Right atrium auricular region (tissue), 2 donors: ENCODE data around the gene DUSP23. TPM values are rescaled to one million over a fixed set of nuclear protein-coding genes. Genes with fewer than 3 reads are reported as not detected.

ENCODE experiments used
- DNase-seq: peaks from one replicate; pipeline ENCODE4 v3.0.0-alpha.2; 2019; ENCODE audit warnings: low spot score
- H3K27ac ChIP-seq, 2 donors: fragments of 200-600 bp; sonication (generic); 1 replicate in 1 of 2; 2 replicates in 1 of 2; pipeline ENCODE4 v1.5.1; 2016 to 2019
- H3K27me3 ChIP-seq, 2 donors: fragments of 200-600 bp; sonication (generic); one replicate each; pipeline versions ENCODE4 v1.5.1 to v1.6.0; 2017 to 2019
- H3K36me3 ChIP-seq: fragments of 200-600 bp; sonication (generic); one replicate; pipeline ENCODE4 v1.5.1; 2016
- H3K4me1 ChIP-seq, 2 donors: fragments of 200-600 bp; sonication (generic); one replicate each; pipeline versions ENCODE4 v1.5.1 to v1.6.0; 2017 to 2019
- H3K4me3 ChIP-seq, 2 donors: fragments of 200-600 bp; sonication (generic); 1 replicate in 1 of 2; 2 replicates in 1 of 2; pipeline ENCODE4 v1.5.1; 2017 to 2019; ENCODE audit warnings: mild to moderate bottlenecking in 1 of 2, moderate library complexity in 1 of 2
- H3K9me3 ChIP-seq, 2 donors: fragments of 200-600 bp; sonication (generic); one replicate each; pipeline ENCODE4 v1.5.1; 2019
- CTCF ChIP-seq, 2 donors: fragments of 200-600 bp; sonication (generic); IDR thresholded peaks; one replicate each; pipeline ENCODE4 v1.5.1; 2019; ENCODE audit warnings: antibody characterized with exemption in 2 of 2
- total RNA-seq, 2 donors: library from RNA; depleted of rRNA; stranded (reverse); fragments of >200 nt; gene quantifications; one replicate each; pipeline ENCODE4 v1.1.0, GENCODE V29; 2016

Gene DUSP23
- total RNA-seq, 2 donors from 2014 or later: 42.9 to 58.8 TPM

GRCh38 chr1:159749630-159750029, 31.1 kb upstream of the DUSP23 start:
- no peak for DNase-seq
- TF ChIP-seq CTCF (IDR thresholded peaks at IDR 0.05): no peak
- Histone ChIP-seq H3K27ac (no peak overlapping the region), H3K27me3 (no peaks in the 10 kb centered on the region), H3K4me1 (no peaks in the 10 kb centered on the region), H3K36me3 (no peaks in the 10 kb centered on the region), H3K4me3 (no peak overlapping the region), H3K9me3 (no peaks in the 10 kb centered on the region)

GRCh38 chr1:159750621-159751020, 30.1 kb upstream of the DUSP23 start:
- no peak for DNase-seq
- no peak for TF ChIP-seq CTCF (IDR thresholded peaks at IDR 0.05)
- Histone ChIP-seq H3K4me3 (no peak overlapping the region), H3K27ac (no peak overlapping the region), H3K9me3 (no peaks in the 10 kb centered on the region), H3K36me3 (no peaks in the 10 kb centered on the region), H3K27me3 (no peaks in the 10 kb centered on the region), H3K4me1 (no peaks in the 10 kb centered on the region)

GRCh38 chr1:159751031-159751430, 29.7 kb upstream of the DUSP23 start:
- no peak for DNase-seq
- TF ChIP-seq CTCF (IDR thresholded peaks at IDR 0.05): no peak
- H3K4me1 ChIP-seq: no peaks in the 10 kb centered on the region
- H3K27ac ChIP-seq: peak overlapping the region in 1 of 2 donors; percentile 41
- no peaks in the 10 kb centered on the region for H3K9me3 ChIP-seq
- no peaks in the 10 kb centered on the region for H3K27me3 ChIP-seq
- H3K36me3 ChIP-seq: no peaks in the 10 kb centered on the region
- H3K4me3 ChIP-seq: no peak overlapping the region

GRCh38 chr1:159752135-159752580, 28.6 kb upstream of the DUSP23 start:
- Histone ChIP-seq H3K27me3 (no peaks in the 10 kb centered on the region), H3K4me3 (no peak overlapping the region), H3K9me3 (no peaks in the 10 kb centered on the region), H3K36me3 (no peaks in the 10 kb centered on the region), H3K27ac (peak overlapping the region in 1 of 2 donors; percentile 41), H3K4me1 (no peaks in the 10 kb centered on the region)
- peak; percentile 91 for DNase-seq
- TF ChIP-seq CTCF (IDR thresholded peaks at IDR 0.05): no peak

GRCh38 chr1:159753386-159753785, 27.4 kb upstream of the DUSP23 start:
- no peak for DNase-seq
- Histone ChIP-seq H3K27me3 (no peaks in the 10 kb centered on the region), H3K4me3 (no peak overlapping the region), H3K4me1 (no peaks in the 10 kb centered on the region), H3K27ac (peak overlapping the region in 1 of 2 donors; percentile 38), H3K9me3 (no peaks in the 10 kb centered on the region), H3K36me3 (no peaks in the 10 kb centered on the region)
- no peak for TF ChIP-seq CTCF (IDR thresholded peaks at IDR 0.05)

- Histone ChIP-seq H3K4me3 (no peak overlapping the region), H3K9me3 (no peaks in the 10 kb centered on the region)
- no peak for TF ChIP-seq CTCF (IDR thresholded peaks at IDR 0.05)
These were observed 25.2 kb upstream of the DUSP23 start for GRCh38 chr1:159755451-159756007.

More at GRCh38 chr1:159755451-159756007, 25.2 kb upstream of the DUSP23 start:
- H3K27me3 ChIP-seq: no peaks in the 10 kb centered on the region
- no peak for DNase-seq
- no peaks in the 10 kb centered on the region for H3K36me3 ChIP-seq
- no peak overlapping the region for H3K27ac ChIP-seq
- H3K4me1 ChIP-seq: no peaks in the 10 kb centered on the region
